Spinal cord (tissue), 10 donors: Measurements from ENCODE around the gene PLS1. TPM values are rescaled to one million over a fixed set of nuclear protein-coding genes. Genes with fewer than 3 reads are reported as not detected.

ENCODE experiments used
- DNase-seq, 6 donors: peaks; one replicate each; pipeline versions ENCODE4 v3.0.0 to v3.0.0-alpha.2; 2013 to 2015; ENCODE audit warnings: low spot score in 6 of 6, low read depth in 4 of 6
- H3K27ac ChIP-seq: one replicate; pipeline ENCODE4 v1.5.1; 2013; ENCODE audit warnings: low read depth, low read length, control low read depth
- H3K27me3 ChIP-seq: one replicate; pipeline ENCODE4 v1.6.1; 2013; ENCODE audit warnings: low read length; ENCODE audit not compliant: control insufficient read depth, insufficient read depth
- H3K36me3 ChIP-seq: one replicate; pipeline ENCODE4 v1.6.1; 2013; ENCODE audit warnings: low read length; ENCODE audit not compliant: control insufficient read depth, insufficient read depth
- H3K4me1 ChIP-seq: one replicate; pipeline ENCODE4 v1.6.1; 2013; ENCODE audit warnings: low read length; ENCODE audit not compliant: control insufficient read depth, insufficient read depth
- H3K4me3 ChIP-seq: one replicate; pipeline ENCODE4 v1.5.1; 2013; ENCODE audit warnings: low read depth, low read length, control low read depth
- H3K9me3 ChIP-seq: one replicate; pipeline ENCODE4 v1.6.1; 2013; ENCODE audit warnings: low read length; ENCODE audit not compliant: control insufficient read depth, insufficient read depth
- WGBS: methylation state at CpG from one replicate; pipeline ENCODE4 v1.1.5; 2013; ENCODE audit warnings: missing lambda C conversion rate; ENCODE audit not compliant: insufficient coverage; 5-methylcytosine and 5-hydroxymethylcytosine counted together
- polyA plus RNA-seq, 2 donors: library from polyadenylated mRNA; unstranded; fragments of 120-200 nt; gene quantifications; one replicate each; pipeline ENCODE4 v1.2.1, GENCODE V29; 2013; ENCODE audit not compliant: insufficient read length in 2 of 2
- total RNA-seq, 2 donors: library from RNA; depleted of rRNA in 1 of 2; stranded (reverse); fragments of 120-200 nt in 1 of 2; fragments of >200 nt in 1 of 2; gene quantifications; one replicate each; pipeline versions ENCODE4 v1.2.3 to v1.2.4, GENCODE V29; 2013 to 2014
- donor health status: healthy.

Gene PLS1
- total and polyA plus RNA-seq, 4 donors: 3.1 to 4.7 (median 3.6) TPM

DNA sequence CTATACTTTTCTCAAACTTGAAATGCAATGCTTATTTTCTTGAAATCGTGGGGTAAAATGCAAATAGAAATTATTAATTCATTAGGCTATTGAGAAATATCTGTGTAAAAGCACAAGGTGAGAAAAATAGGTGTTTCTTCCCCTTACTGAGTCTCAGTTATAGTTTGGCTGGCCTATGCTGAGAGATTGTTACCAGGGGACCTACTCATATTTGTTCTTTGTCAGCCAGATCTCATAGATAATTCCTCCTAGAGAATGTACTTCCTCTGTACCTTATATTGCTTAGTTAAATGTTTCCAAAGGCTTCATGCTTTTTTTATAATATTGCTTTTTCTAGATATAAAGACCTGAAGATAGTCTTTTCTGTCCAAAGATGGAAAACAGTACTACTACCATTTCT lies 67.7 kb downstream of the PLS1 start:
- Histone ChIP-seq H3K36me3 (no peaks in the 10 kb centered on the region), H3K27me3 (no peaks in the 10 kb centered on the region), H3K4me3 (no peak overlapping the region), H3K9me3 (no peaks in the 10 kb centered on the region), H3K4me1 (no peaks in the 10 kb centered on the region), H3K27ac (no peak overlapping the region)
- no CpG with 5 or more reads among the region's 1 CpG for WGBS
- peak in 1 of 6 donors; percentile 4 for DNase-seq

DNA sequence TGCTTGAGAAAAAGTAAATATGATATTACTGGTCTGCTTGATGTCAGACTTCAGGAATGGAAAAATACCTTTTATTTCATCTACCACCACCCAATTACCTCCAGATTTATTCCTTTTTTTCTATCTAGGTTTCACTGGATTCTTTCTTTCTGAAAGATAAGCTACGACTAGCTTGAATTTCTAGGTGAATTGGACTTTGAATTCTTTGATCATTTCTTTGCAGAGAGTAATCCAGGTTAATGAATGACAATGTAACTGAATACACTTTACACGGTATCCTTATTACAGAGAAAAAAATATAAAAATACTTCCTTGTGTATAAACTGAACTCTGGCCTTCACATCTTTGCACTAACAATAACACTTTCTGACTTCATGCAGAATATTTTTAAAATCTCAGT lies 68.1 kb downstream of the PLS1 start:
- Histone ChIP-seq H3K36me3 (no peaks in the 10 kb centered on the region), H3K9me3 (no peaks in the 10 kb centered on the region), H3K4me3 (no peak overlapping the region), H3K27me3 (no peaks in the 10 kb centered on the region), H3K4me1 (no peaks in the 10 kb centered on the region), H3K27ac (no peak overlapping the region)
- DNase-seq: no peak
- no CpG with 5 or more reads among the region's 2 CpGs for WGBS

DNA sequence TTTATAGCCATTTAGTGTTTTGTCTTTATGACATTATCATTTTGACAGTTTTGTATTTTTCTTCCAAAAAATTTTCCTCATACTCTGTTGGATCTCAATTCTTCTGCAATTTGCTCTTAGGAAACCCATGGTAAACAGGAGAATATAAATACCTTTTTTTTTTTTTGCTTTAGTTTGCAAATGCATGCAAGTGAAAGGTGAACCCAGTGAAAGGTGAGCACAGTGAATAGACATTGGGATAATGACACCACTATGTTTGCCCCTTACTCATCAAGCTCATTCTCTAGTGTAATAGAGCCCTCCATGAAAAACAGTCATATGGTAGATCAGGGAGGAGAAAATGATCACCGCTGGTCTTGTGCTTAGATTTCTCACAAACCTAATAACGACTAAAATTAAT lies 68.6 kb downstream of the PLS1 start:
- no peaks in the 10 kb centered on the region for H3K9me3 ChIP-seq
- no peaks in the 10 kb centered on the region for H3K27me3 ChIP-seq
- no peaks in the 10 kb centered on the region for H3K4me1 ChIP-seq
- WGBS: no CpG with 5 or more reads among the region's 2 CpGs
- no peak overlapping the region for H3K4me3 ChIP-seq
- no peaks in the 10 kb centered on the region for H3K36me3 ChIP-seq
- no peak overlapping the region for H3K27ac ChIP-seq
- DNase-seq: no peak

DNA sequence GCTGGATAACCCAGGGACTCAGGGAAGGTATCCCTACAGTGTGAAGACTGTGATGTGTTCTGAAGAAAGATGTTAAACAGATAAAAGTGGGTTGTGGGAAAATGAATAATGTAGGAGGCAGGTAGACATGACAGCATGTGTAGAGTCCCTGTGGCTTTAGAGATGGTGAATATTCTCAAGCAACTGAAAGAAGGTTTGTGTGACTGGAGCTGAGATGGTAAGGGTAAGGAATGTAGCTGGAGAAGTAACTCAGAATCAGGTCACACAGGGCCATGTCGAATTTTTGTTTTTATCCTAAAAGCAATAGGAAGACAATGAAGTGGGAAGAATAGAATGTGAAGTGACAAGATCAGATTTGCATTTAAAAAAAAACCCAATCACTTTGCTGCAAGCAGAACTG lies 73.9 kb downstream of the PLS1 start:
- no peaks in the 10 kb centered on the region for H3K27me3 ChIP-seq
- no CpG with 5 or more reads among the region's 1 CpG for WGBS

DNA sequence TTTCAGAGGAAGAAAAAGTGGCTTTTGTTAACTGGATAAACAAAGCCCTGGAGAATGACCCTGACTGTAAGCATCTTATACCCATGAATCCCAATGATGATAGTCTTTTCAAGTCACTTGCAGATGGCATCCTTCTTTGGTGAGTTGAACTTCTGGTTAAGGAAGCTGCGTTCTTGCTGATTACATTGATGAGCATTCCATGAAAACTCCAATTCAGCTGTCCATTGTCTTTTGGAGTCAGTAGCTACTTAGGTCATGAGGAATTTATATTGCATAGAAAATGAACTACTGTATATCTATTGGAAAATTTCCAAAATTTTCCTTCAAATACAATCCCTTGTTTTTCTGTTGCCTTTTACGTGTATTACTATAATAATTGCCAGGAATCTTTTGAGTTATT lies 80.0 kb downstream of the PLS1 start:
- no peaks in the 10 kb centered on the region for H3K27me3 ChIP-seq
- H3K9me3 ChIP-seq: no peaks in the 10 kb centered on the region
- H3K36me3 ChIP-seq: no peaks in the 10 kb centered on the region
- H3K27ac ChIP-seq: no peak overlapping the region
- WGBS: no CpG with 5 or more reads among the region's 2 CpGs
- no peaks in the 10 kb centered on the region for H3K4me1 ChIP-seq
- H3K4me3 ChIP-seq: no peak overlapping the region
- no peak for DNase-seq

More for the DNA sequence above, 73.9 kb downstream of the PLS1 start:
- Histone ChIP-seq H3K9me3 (no peaks in the 10 kb centered on the region), H3K36me3 (no peaks in the 10 kb centered on the region), H3K4me3 (no peak overlapping the region), H3K4me1 (no peaks in the 10 kb centered on the region), H3K27ac (no peak overlapping the region)
- no peak for DNase-seq

DNA sequence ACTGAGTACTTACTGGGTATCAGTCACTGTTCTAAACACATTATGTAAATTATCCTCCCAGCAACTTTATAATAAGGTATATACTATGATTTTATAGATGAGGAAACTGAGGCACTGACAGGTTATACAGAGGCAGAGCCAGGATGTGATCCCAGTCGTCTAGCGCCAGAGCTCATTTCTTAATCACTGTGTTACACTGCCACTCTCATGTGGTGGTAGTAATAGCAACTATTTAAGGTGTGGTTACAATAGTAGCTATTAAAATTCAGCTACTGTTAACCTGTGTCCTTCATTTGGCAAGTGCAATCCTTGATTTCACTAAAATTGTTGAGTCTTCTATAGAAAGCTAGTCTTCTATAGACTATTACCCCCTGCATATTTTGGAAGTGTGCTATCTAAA lies 84.5 kb downstream of the PLS1 start:
- no peak overlapping the region for H3K27ac ChIP-seq
- no peak overlapping the region for H3K4me3 ChIP-seq
- 83% methylated on average over 2 of the region's 2 CpGs for WGBS
- H3K36me3 ChIP-seq: no peaks in the 10 kb centered on the region
- no peaks in the 10 kb centered on the region for H3K9me3 ChIP-seq
- no peak for DNase-seq
- no peaks in the 10 kb centered on the region for H3K27me3 ChIP-seq
- H3K4me1 ChIP-seq: no peaks in the 10 kb centered on the region

DNA sequence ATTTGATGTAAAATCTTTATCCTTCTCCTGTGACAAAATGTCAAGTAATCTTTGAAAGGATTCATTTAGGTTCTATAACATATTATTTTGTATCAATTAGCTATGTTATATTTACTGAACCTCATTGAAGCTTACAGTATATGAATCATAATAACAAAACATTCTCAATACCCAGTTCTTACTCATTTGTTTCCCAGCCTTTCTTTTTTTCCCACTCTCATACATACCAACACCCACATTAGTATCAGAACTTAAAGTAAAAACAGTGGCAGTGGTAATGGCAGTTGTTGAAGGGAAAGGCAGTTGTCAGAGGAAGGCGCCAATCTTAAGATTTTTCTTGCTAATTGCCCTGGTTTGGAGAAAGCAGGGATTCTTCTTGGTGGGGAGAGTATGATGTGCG lies 94.4 kb downstream of the PLS1 start:
- no peaks in the 10 kb centered on the region for H3K4me1 ChIP-seq
- H3K36me3 ChIP-seq: no peaks in the 10 kb centered on the region
- no peaks in the 10 kb centered on the region for H3K9me3 ChIP-seq
- no peak for DNase-seq
- no peaks in the 10 kb centered on the region for H3K27me3 ChIP-seq
- H3K4me3 ChIP-seq: no peak overlapping the region
- H3K27ac ChIP-seq: no peak overlapping the region
- WGBS: no CpG with 5 or more reads among the region's 2 CpGs

DNA sequence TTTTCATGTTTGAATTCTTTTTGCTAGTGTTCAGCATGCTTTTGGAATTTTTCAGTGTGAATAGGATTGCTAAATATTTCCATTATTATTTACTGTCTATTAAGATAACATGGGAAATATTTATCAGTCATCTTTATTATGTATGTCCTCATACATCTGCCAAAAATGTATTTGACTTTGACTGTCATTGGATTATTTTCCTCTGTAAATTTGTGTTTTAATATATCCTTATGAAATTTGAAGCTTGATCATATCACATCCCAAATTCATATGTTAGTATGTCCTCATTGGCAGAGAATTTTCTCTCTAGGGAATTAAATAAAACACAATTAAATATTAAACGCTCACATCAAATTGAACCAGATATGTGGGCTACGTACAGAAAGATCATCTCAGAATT lies 95.3 kb downstream of the PLS1 start:
- no CpG with 5 or more reads among the region's 2 CpGs for WGBS
- DNase-seq: no peak
- no peaks in the 10 kb centered on the region for H3K9me3 ChIP-seq
- H3K4me1 ChIP-seq: no peaks in the 10 kb centered on the region
- no peaks in the 10 kb centered on the region for H3K36me3 ChIP-seq
- H3K27me3 ChIP-seq: no peaks in the 10 kb centered on the region
- H3K27ac ChIP-seq: no peak overlapping the region
- no peak overlapping the region for H3K4me3 ChIP-seq

DNA sequence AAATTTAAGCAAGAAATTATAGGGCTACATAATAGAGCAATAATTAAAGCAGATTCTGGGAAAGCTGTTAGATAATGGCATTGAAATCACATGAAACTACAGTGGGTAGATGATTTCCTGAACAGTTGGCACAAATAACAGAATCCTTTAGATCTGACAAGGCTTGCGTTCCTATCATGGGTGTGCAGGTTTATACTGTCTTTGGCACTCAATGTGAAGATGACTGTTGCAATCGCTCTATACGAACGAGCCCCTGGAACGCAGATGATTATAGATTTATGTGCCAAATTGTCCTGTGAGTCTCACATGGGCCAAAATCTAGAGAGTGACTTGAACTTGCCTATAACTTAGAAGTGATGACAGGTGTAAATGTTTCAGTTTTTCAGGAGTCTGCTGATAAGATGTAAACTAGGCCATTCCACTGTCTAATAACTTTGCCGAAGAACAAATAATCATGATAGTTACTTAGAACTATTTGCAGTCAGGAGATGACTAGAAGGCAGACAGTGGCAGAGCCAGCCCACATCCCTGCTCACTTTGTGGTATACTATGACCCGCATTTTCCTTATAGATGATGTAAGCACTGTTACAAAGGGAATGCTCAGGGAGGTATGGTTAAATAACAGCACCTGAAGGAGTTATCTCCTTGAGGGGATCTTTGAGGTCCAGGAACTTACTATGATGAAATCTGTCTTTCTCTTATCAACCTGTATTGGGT lies 97.1 kb downstream of the PLS1 start:
- 76% methylated on average over 6 of the region's 7 CpGs for WGBS
- no peak for DNase-seq
- no peaks in the 10 kb centered on the region for H3K27me3 ChIP-seq
- no peak overlapping the region for H3K27ac ChIP-seq
- no peak overlapping the region for H3K4me3 ChIP-seq
- no peaks in the 10 kb centered on the region for H3K36me3 ChIP-seq
- no peaks in the 10 kb centered on the region for H3K9me3 ChIP-seq
- no peaks in the 10 kb centered on the region for H3K4me1 ChIP-seq

DNA sequence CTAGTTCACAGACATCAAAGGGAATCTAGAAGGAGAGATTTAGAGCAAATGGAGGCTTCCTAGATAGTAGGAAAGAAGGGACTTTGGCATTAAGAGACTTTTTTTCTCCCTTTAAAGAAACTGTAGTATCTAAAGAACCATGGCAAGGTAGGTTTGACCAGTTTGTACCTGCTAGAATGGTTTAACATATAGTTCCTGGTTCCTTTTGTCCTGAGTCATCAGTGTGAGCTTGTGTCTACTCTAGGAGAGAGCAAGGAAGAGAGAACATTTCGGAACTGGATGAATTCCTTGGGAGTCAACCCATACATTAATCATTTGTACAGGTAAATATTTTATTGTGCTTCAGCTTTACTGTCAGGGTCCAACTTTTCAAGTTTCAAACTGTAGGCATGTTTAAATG lies 98.0 kb downstream of the PLS1 start:
- WGBS: no CpG with 5 or more reads among the region's 1 CpG
- H3K4me1 ChIP-seq: no peaks in the 10 kb centered on the region
- no peaks in the 10 kb centered on the region for H3K36me3 ChIP-seq
- no peaks in the 10 kb centered on the region for H3K27me3 ChIP-seq
- no peaks in the 10 kb centered on the region for H3K9me3 ChIP-seq
- DNase-seq: no peak
- no peak overlapping the region for H3K4me3 ChIP-seq
- H3K27ac ChIP-seq: no peak overlapping the region
